ENCODE measurements around the gene SLC6A15. TPM values are rescaled to one million over a fixed set of nuclear protein-coding genes. Genes with fewer than 3 reads are reported as not detected.

SLC6A15 gene
- total and polyA plus RNA-seq, 2 of the 8 experiments (the other 6 are each of a cell fraction or from before 2014, with no cell fraction given), result 3.1 to 42.0 TPM

GRCh38 chr12:84924981-84925380 is 12.4 kb upstream of the SLC6A15 start:
- no peak overlapping the region for H2BK15ac ChIP-seq (ENCODE audit: low read length)
- no peak overlapping the region for H2BK5ac ChIP-seq (ENCODE audit: low read depth, low read length)
- no peak overlapping the region for H2BK20ac ChIP-seq (ENCODE audit: low read length)
- no peaks in the 10 kb centered on the region for H3K79me1 ChIP-seq (ENCODE audit: low read depth, low read length)
- no peak overlapping the region for H3K4ac ChIP-seq (replicated peaks; ENCODE audit: insufficient read length, low read depth, low read length)
- H3K23me2 ChIP-seq (ENCODE audit: low read depth, low read length), result no peaks in the 10 kb centered on the region
- H3K14ac ChIP-seq (ENCODE audit: insufficient read length), result no peak overlapping the region
- H3K9ac ChIP-seq (replicated peaks in 1 of 4; ENCODE audit: extremely low read depth in 1 of 4, low read depth in 3 of 4, low read length in 3 of 4), result no peak overlapping the region
- 89% methylated on average over 2 of the region's 2 CpGs; no CpG with 5 or more reads in 1 of the 2 experiments for WGBS, 2 experiments (ENCODE audit: extremely low coverage in 1 of 2, insufficient coverage in 1 of 2, insufficient read length in 1 of 2, insufficient replicate concordance in 2 of 2, low coverage in 1 of 2, low lambda C conversion rate in 2 of 2, missing lambda C conversion rate in 1 of 2)
- H4K20me1 ChIP-seq (replicated peaks in 1 of 2; ENCODE audit: control insufficient read depth in 1 of 2, insufficient read depth in 2 of 2, low read length in 2 of 2), result no peaks in the 10 kb centered on the region
- no peak overlapping the region for H3K23ac ChIP-seq (ENCODE audit: insufficient read length)
- ChIA-PET POLR2A (ENCODE audit: partially characterized antibody) (interaction anchor here (0.7 kb wide), 1 partner anchor 12 kb away, joined by 4 read pairs; no protein-coding TSS in a partner anchor), CTCF (ENCODE audit: partially characterized antibody) (interaction anchor here (1.0 kb wide), 1 partner anchor 11 kb away, joined by 4 read pairs; no protein-coding TSS in a partner anchor)
- H3K4me2 ChIP-seq (ENCODE audit: insufficient read depth in 1 of 2, low read depth in 2 of 2, low read length in 2 of 2), result no peak overlapping the region
- H2BK120ac ChIP-seq (replicated peaks; ENCODE audit: low read depth, low read length), result no peak overlapping the region
- H3K56ac ChIP-seq (replicated peaks; ENCODE audit: insufficient read length, low read depth, low read length), result no peak overlapping the region
- no peaks in the 10 kb centered on the region for H3K79me2 ChIP-seq (ENCODE audit: control insufficient read depth in 1 of 2, insufficient read depth in 2 of 2, low read length in 2 of 2)
- H3K27me3 ChIP-seq (replicated peaks in 1 of 4; ENCODE audit: control insufficient read depth in 3 of 4, extremely low read depth in 1 of 4, insufficient read depth in 3 of 4, low read length in 3 of 4), result peaks cover 0 to 1% (median 0%) of the 10 kb centered on the region in 4 experiments; a peak in 1 of 7 replicates
- FAIRE-seq (no peak), DNase-seq (ENCODE audit: low read depth in 1 of 2, low spot score in 2 of 2) (no peak)
- no peaks in the 10 kb centered on the region for H3K4me1 ChIP-seq (replicated peaks in 1 of 4; ENCODE audit: control insufficient read depth in 3 of 4, insufficient read depth in 4 of 4, low read length in 3 of 4)
- H3K27ac ChIP-seq (ENCODE audit: low read depth, low read length), result no peak overlapping the region
- H3K18ac ChIP-seq (ENCODE audit: extremely low read depth, low read length), result no peak overlapping the region
- H3K36me3 ChIP-seq (ENCODE audit: control insufficient read depth in 2 of 4, insufficient read depth in 4 of 4, low read length in 3 of 4), result no peaks in the 10 kb centered on the region
- H3K9me3 ChIP-seq (ENCODE audit: insufficient read depth in 2 of 2, low read depth in 1 of 2, low read length in 1 of 2), result no peaks in the 10 kb centered on the region
- H2BK12ac ChIP-seq (ENCODE audit: low read depth, low read length), result no peak overlapping the region
- 0 out of 2 replicates have a peak overlapping the region, but pooled peaks have one; percentile 55 for H2AFZ ChIP-seq (ENCODE audit: low read length)
- no peak overlapping the region for H3K4me3 ChIP-seq (ENCODE audit: extremely low read depth in 1 of 4, insufficient read depth in 2 of 4, low read depth in 3 of 4, low read length in 4 of 4)
- H2AK5ac ChIP-seq (ENCODE audit: low read depth, low read length), result no peak overlapping the region
- no peak overlapping the region for H4K5ac ChIP-seq (ENCODE audit: insufficient read length, low read depth, low read length)
- no peak overlapping the region for H4K8ac ChIP-seq (ENCODE audit: extremely low read depth, insufficient read depth, low read length)
- no peak overlapping the region for H4K91ac ChIP-seq (replicated peaks; ENCODE audit: insufficient read length, low read length)
- TF ChIP-seq TAF7 (optimal IDR thresholded peaks at IDR 0.05; ENCODE audit: borderline replicate concordance, low read depth, low read length) (no peak), CTCF (IDR thresholded peaks at IDR 0.05; ENCODE audit: control extremely low read depth in 1 of 3, insufficient read depth in 1 of 3, low read depth in 1 of 3, low read length in 3 of 3) (no peak), RBBP5 (IDR thresholded peaks at IDR 0.05; ENCODE audit: borderline replicate concordance, low read depth, low read length) (no peak), NRF1 (IDR thresholded peaks at IDR 0.05; ENCODE audit: low read depth, low read length) (no peak), ATF2 (IDR thresholded peaks at IDR 0.05; ENCODE audit: low read length) (no peak), KDM4A (IDR thresholded peaks at IDR 0.05; ENCODE audit: low read depth, low read length, severe bottlenecking) (no peak), MAX (IDR thresholded peaks at IDR 0.05) (no peak), TBP (IDR thresholded peaks at IDR 0.05; ENCODE audit: low read depth, low read length) (no peak), POLR2AphosphoS5 (IDR thresholded peaks at IDR 0.05; ENCODE audit: low read depth, low read length) (no peak)
